Ovary (tissue), 3 donors: Measurements from ENCODE around the gene GALNTL6.

Source experiments
- EP300 ChIP-seq: sonication (generic); formaldehyde crosslinking; IDR thresholded peaks from one replicate; pipeline ENCODE4 v1.6.1; 2017; ENCODE audit warnings: antibody characterized with exemption
- TF ChIP-seq, protein P1 (sequence below), 3 donors: fragments of 450-650 bp in 2 of 3; fragments of 200-600 bp in 1 of 3; IDR thresholded peaks; one replicate each; pipeline versions ENCODE4 v1.5.1 to v1.8.0; 2016 to 2022; ENCODE audit warnings: antibody characterized with exemption in 3 of 3, mild to moderate bottlenecking in 1 of 3
- donor health status: DM: no; HTN: no; CAD: no.

DNA sequence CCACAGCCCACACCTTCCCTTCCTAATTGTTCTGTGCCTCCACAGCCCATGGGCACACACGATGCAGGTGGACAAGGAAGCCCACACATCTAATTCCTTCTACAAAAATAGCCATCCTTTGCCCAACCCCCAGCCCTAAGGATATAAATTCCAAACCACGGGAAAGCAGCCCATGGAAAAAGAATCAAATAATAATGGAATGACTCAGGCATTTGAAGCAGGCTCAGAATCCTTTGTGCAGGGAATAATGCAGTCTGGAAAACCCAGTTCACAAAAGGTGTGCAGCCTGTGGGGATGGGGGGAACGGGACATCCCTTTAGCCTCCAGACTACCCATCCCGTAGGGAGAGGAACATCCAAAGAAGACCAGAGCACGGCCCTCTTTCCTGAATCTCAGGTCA is 1013.1 kb downstream of the GALNTL6 start:
- TF ChIP-seq, protein P1, sequence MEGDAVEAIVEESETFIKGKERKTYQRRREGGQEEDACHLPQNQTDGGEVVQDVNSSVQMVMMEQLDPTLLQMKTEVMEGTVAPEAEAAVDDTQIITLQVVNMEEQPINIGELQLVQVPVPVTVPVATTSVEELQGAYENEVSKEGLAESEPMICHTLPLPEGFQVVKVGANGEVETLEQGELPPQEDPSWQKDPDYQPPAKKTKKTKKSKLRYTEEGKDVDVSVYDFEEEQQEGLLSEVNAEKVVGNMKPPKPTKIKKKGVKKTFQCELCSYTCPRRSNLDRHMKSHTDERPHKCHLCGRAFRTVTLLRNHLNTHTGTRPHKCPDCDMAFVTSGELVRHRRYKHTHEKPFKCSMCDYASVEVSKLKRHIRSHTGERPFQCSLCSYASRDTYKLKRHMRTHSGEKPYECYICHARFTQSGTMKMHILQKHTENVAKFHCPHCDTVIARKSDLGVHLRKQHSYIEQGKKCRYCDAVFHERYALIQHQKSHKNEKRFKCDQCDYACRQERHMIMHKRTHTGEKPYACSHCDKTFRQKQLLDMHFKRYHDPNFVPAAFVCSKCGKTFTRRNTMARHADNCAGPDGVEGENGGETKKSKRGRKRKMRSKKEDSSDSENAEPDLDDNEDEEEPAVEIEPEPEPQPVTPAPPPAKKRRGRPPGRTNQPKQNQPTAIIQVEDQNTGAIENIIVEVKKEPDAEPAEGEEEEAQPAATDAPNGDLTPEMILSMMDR (IDR thresholded peaks at IDR 0.05): no peak
- TF ChIP-seq EP300: no peak
